ENCODE results near the gene WNK3. TPM values are rescaled to one million over a fixed set of nuclear protein-coding genes. Genes with fewer than 3 reads are reported as not detected.
A peak's percentile ranks its signal among the peaks of the same experiment; 100 is the strongest.

Gene WNK3
- total and polyA plus RNA-seq, 10 of the 15 experiments (the other 5 are each of a cell fraction or from before 2014, with no cell fraction given): 0.02 to 0.15 (median 0.03) TPM; not detected in 1

GRCh38 chrX:54359408-54359807 lies 1.6 kb upstream of the WNK3 start:
- H3K79me2 ChIP-seq (ENCODE audit: control insufficient read depth, insufficient read depth, low read length): no peaks in the 10 kb centered on the region
- no peaks in the 10 kb centered on the region for H4K20me1 ChIP-seq (ENCODE audit: control insufficient read depth, insufficient read depth)
- WGBS (ENCODE audit: insufficient coverage, insufficient replicate concordance, low lambda C conversion rate, missing lambda C conversion rate): 44% methylated on average over 4 of the region's 4 CpGs
- H3K27ac ChIP-seq (ENCODE audit: control insufficient read depth, insufficient read depth): no peak overlapping the region
- no peak overlapping the region for H3K9ac ChIP-seq (ENCODE audit: control insufficient read depth, insufficient read depth, low read length)
- DNase-seq (ENCODE audit: low read depth, low spot score): no peak
- H3K4me3 ChIP-seq: no peak overlapping the region
- ChIA-PET RAD21 (ENCODE audit: unreplicated experiment) (no interaction called here), SMC1A (ENCODE audit: uncharacterized antibody, unreplicated experiment) (no interaction called here), POLR2A (no interaction called here), CTCF (no interaction called here)
- intact Hi-C loops (cut with micrococcal nuclease; ENCODE audit: unreplicated experiment) (no loop called here), in situ Hi-C loops (cut with MboI) (no loop called here)
- no peaks in the 10 kb centered on the region for H3K36me3 ChIP-seq (ENCODE audit: control insufficient read depth in 2 of 2, insufficient read depth in 2 of 2, low read length in 1 of 2)
- 0 out of 2 replicates have a peak overlapping the region, but pooled peaks have one; percentile 30 for H3K4me2 ChIP-seq (ENCODE audit: control insufficient read depth, insufficient read depth)
- H2AFZ ChIP-seq (ENCODE audit: control insufficient read depth, low read depth, low read length): no peak overlapping the region
- H3K4me1 ChIP-seq (ENCODE audit: control insufficient read depth, insufficient read depth, low read length): 0 out of 2 replicates have a peak, but pooled peaks cover 3% of the 10 kb centered on the region
- no peak for ATAC-seq
- FAIRE-seq: no peak
- H3K27me3 ChIP-seq (replicated peaks in 1 of 2; ENCODE audit: control insufficient read depth in 2 of 2, insufficient read depth in 2 of 2, low read length in 1 of 2): no peaks in the 10 kb centered on the region; a peak in 1 of 4 replicates
- H3K9me3 ChIP-seq (replicated peaks; ENCODE audit: control insufficient read depth, insufficient read depth, low read length): no peaks in the 10 kb centered on the region; the same call in 2 of the 3 replicates
- no TSS peak for BruUV-seq (replicated peaks)
- no peak for TF ChIP-seq USF1 (IDR thresholded peaks at IDR 0.05; ENCODE audit: borderline replicate concordance, extremely low read length, insufficient read depth, low read depth, low read length)
- TF ChIP-seq IRF4 (IDR thresholded peaks at IDR 0.05; ENCODE audit: low read depth, low read length): no peak
- no peak for TF ChIP-seq ZNF24 (IDR thresholded peaks at IDR 0.05)
- no peak for TF ChIP-seq GATAD2B (conservative IDR thresholded peaks at IDR 0.05; ENCODE audit: low read depth)
- no peak for TF ChIP-seq CHD2 (IDR thresholded peaks at IDR 0.05; ENCODE audit: borderline replicate concordance, low read depth, low read length)
- TF ChIP-seq HDGF (IDR thresholded peaks at IDR 0.05): no peak
- TF ChIP-seq CUX1 (IDR thresholded peaks at IDR 0.05; ENCODE audit: insufficient replicate concordance, low read depth, low read length): no peak
- TF ChIP-seq RUNX3 (IDR thresholded peaks at IDR 0.05; ENCODE audit: low read length): no peak
- no peak for TF ChIP-seq SRF (IDR thresholded peaks at IDR 0.05; ENCODE audit: low read depth in 2 of 2, low read length in 2 of 2)
- no peak for TF ChIP-seq HDAC6 (IDR thresholded peaks at IDR 0.05; ENCODE audit: unreplicated experiment)
- no peak for TF ChIP-seq CEBPB (IDR thresholded peaks at IDR 0.05; ENCODE audit: borderline replicate concordance in 1 of 2, low read depth in 2 of 2, low read length in 2 of 2)
- no peak for TF ChIP-seq MTA2 (IDR thresholded peaks at IDR 0.05; ENCODE audit: low read depth)
- no peak for TF ChIP-seq ATF3 (IDR thresholded peaks at IDR 0.05; ENCODE audit: borderline replicate concordance, extremely low read depth, low read depth, low read length)
- no peak for TF ChIP-seq BACH1 (IDR thresholded peaks at IDR 0.05; ENCODE audit: borderline replicate concordance)
- TF ChIP-seq BHLHE40 (IDR thresholded peaks at IDR 0.05; ENCODE audit: borderline replicate concordance in 1 of 2, low read depth in 2 of 2, low read length in 1 of 2): no peak
- TF ChIP-seq SIN3A (IDR thresholded peaks at IDR 0.05; ENCODE audit: low read depth, low read length): no peak
- no peak for TF ChIP-seq CHD4 (IDR thresholded peaks at IDR 0.05)
- no peak for TF ChIP-seq PBX3 (IDR thresholded peaks at IDR 0.05; ENCODE audit: insufficient replicate concordance, low read depth, low read length)

Measured in GM12878 (cell line).